NOMO-1 treated with dmso at 0.1 percent for 144 hours (cell line): ENCODE data around the gene TMLHE.
"Not testable (repeated sequence)": the region's sequence is repeated elsewhere in the genome, so short reads cannot be mapped to it uniquely, and the experiment has no call there.

ENCODE experiments used
- DNase-seq: peaks from one replicate; lab custom pipeline; 2025; ENCODE audit not compliant: unreplicated experiment; lab: John Stamatoyannopoulos, UW

Gene TMLHE

GRCh38 chrX:155505296-155505695 is 107.5 kb downstream of the TMLHE start:
- no peak for DNase-seq

- not testable (repeated sequence) for DNase-seq
These were observed 117.6 kb downstream of the TMLHE start for GRCh38 chrX:155495134-155495533.

- DNase-seq: not testable (repeated sequence)
These were observed 121.3 kb downstream of the TMLHE start for GRCh38 chrX:155491421-155491820.

GRCh38 chrX:155477136-155477535 is 135.6 kb downstream of the TMLHE start:
- DNase-seq: not testable (repeated sequence)

GRCh38 chrX:155466269-155466938 is 146.3 kb downstream of the TMLHE start:
- not testable (repeated sequence) for DNase-seq

- not testable (repeated sequence) for DNase-seq
These were observed 152.3 kb downstream of the TMLHE start for GRCh38 chrX:155460501-155460900.

- DNase-seq: not testable (repeated sequence)
These were observed 154.3 kb downstream of the TMLHE start, which contains the start of gene F8A3 for GRCh38 chrX:155458471-155458870. F8A3 (minus strand) TSS chrX:155458620; CDS start chrX:155458600, 20 bp downstream.

- not testable (repeated sequence) for DNase-seq
These were observed 154.8 kb downstream of the TMLHE start for GRCh38 chrX:155457761-155458447.

- no peak for DNase-seq
These were observed 171.7 kb downstream of the TMLHE start for GRCh38 chrX:155441097-155441496.
